Measurements from ENCODE around the gene SLC22A13.

GRCh38 chr3:38313263-38313662 lies 47.7 kb downstream of the SLC22A13 start:
- TF ChIP-seq CTCF (IDR thresholded peaks at IDR 0.05 in 8 of 11, conservative IDR thresholded peaks at IDR 0.05 in 3 of 11) (no peak), POLR2AphosphoS5 (IDR thresholded peaks at IDR 0.05) (no peak)
